SK-N-MC (cell line): Measurements from ENCODE around the gene PCDH15.

ENCODE experiments used
- DNase-seq: peaks from one replicate; pipeline ENCODE4 v3.0.0-alpha.2; 2011; ENCODE audit warnings: low read depth, low spot score
- H3K27ac ChIP-seq: fragments of 200-600 bp; sonication (generic); 2 replicates; pipeline ENCODE4 v1.5.1; 2016; ENCODE audit warnings: mixed run types
- H3K36me3 ChIP-seq: fragments of 200-600 bp; sonication (generic); 2 replicates; pipeline ENCODE4 v1.6.1; 2017; ENCODE audit warnings: antibody characterized with exemption, low read length, mixed read lengths; ENCODE audit not compliant: insufficient read depth
- H3K4me3 ChIP-seq: fragments of 200-600 bp; sonication (generic); 2 replicates; pipeline ENCODE4 v1.5.1; 2016
- H3K9ac ChIP-seq: fragments of 200-600 bp; sonication (generic); 2 replicates; pipeline ENCODE4 v1.8.0; 2017; ENCODE audit warnings: mixed run types, mixed read lengths; ENCODE audit not compliant: insufficient read length
- H3K9me3 ChIP-seq: fragments of 200-600 bp; sonication (generic); 2 replicates; pipeline ENCODE4 v1.6.1; 2017; ENCODE audit warnings: low read depth, mild to moderate bottlenecking, antibody characterized with exemption, low read length, moderate library complexity, mixed read lengths
- EZH2 ChIP-seq: fragments of 200-600 bp; sonication (generic); IDR thresholded peaks from one replicate; pipeline ENCODE4 v1.6.1; 2017; ENCODE audit warnings: antibody characterized with exemption
- FOXP2 ChIP-seq: optimal IDR thresholded peaks from 2 replicates; pipeline ENCODE3; 2011; ENCODE audit warnings: mild to moderate bottlenecking, moderate library complexity; ENCODE audit not compliant: insufficient read depth; ENCODE audit errors: extremely low read length, control extremely low read depth
- POLR2AphosphoS5 ChIP-seq: IDR thresholded peaks from 2 replicates; pipeline ENCODE4 v1.6.1; 2012; ENCODE audit warnings: mild to moderate bottlenecking, low read depth, low read length, borderline replicate concordance

Gene PCDH15

DNA sequence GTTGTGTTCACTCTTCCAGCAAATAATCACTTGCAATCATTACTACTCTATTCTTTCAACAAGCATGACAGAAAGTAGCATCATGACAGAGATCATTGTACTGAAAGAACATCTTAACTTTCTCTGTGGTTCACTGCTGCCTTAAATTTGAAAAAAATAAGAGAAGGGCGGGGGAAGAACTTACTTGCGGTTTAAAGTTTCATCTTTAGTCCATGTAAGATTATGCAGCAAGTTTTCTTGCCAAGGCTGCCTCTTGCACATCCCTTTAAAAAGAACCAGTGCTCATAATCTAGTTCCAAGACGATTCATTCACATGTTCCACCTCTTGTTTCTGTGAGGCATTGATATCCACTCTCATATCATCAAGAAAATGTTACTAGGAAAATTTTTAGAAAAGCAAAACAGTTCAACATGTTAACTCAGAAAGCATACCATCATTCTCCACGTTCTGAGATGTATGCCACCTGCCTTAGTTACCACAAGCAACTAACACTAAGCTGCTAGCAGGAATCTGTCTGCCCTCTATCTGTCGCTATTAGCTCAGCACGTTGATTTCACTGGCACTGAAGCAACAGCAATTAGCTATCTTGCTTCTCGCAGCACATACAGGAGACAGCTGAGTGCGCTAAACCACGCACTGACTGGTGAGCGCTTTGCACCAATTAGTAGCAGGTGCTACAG, at the start of gene PCDH15:
TSS of gene PCDH15 (minus strand) at position 491 of the 681 bp plus-strand sequence. CDS start 136,969 bp downstream, outside the sequence.
- DNase-seq = no peak

GRCh38 chr10:54843932-54844331, 42.9 kb upstream of the PCDH15 start:
- H3K36me3 ChIP-seq = no peaks in the 10 kb centered on the region
- no peaks in the 10 kb centered on the region for H3K9me3 ChIP-seq
- DNase-seq = no peak
- no peak overlapping the region for H3K9ac ChIP-seq
- H3K4me3 ChIP-seq = no peak overlapping the region
- TF ChIP-seq POLR2AphosphoS5 = no peak
- TF ChIP-seq EZH2 = no peak
- TF ChIP-seq FOXP2 = no peak
- H3K27ac ChIP-seq = no peak overlapping the region

More for the DNA sequence above, at the start of gene PCDH15:
- H3K4me3 ChIP-seq = no peak within 1 kb of the TSS
- no peaks in the 10 kb centered on the region for H3K36me3 ChIP-seq
- H3K9me3 ChIP-seq = no peaks in the 10 kb centered on the region
- TF ChIP-seq POLR2AphosphoS5 = no peak
- no peak for TF ChIP-seq FOXP2
- TF ChIP-seq EZH2 = no peak
- no peak within 1 kb of the TSS for H3K27ac ChIP-seq
- H3K9ac ChIP-seq = no peak within 1 kb of the TSS

DNA sequence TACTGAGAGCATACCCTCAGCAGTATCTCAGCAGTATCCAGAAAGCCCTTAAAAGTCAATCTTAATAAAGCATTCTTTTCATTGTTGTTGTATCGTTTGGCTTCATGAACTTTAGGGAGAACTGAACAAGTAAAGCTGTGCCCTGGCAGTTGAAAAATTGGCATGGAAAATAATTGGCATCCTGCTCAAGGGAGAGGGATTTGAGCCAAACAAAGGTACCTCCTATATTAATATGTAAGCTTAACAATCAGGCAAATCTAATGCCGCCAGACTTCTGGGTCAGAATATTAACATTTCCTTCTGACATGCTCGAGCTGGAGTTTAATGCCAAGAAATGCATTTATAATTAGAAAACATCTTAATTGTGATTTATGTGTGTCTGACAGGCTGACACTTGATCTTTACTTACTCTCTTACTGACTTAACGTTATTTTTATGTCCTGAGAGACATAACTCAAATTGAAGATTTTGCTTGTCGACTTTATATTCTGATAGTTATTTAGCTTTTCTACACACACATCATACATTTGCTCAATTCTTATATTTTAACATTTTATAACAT, 42.1 kb upstream of the PCDH15 start:
- no peak overlapping the region for H3K9ac ChIP-seq
- no peak overlapping the region for H3K4me3 ChIP-seq
- no peaks in the 10 kb centered on the region for H3K36me3 ChIP-seq
- no peak overlapping the region for H3K27ac ChIP-seq
- TF ChIP-seq FOXP2 (no peak), EZH2 (no peak), POLR2AphosphoS5 (no peak)
- no peaks in the 10 kb centered on the region for H3K9me3 ChIP-seq
- no peak for DNase-seq

- Histone ChIP-seq H3K9ac (no peak overlapping the region), H3K27ac (no peak overlapping the region), H3K9me3 (no peaks in the 10 kb centered on the region), H3K36me3 (no peaks in the 10 kb centered on the region), H3K4me3 (no peak overlapping the region)
- no peak for TF ChIP-seq POLR2AphosphoS5
- no peak for DNase-seq
These were observed 36.4 kb upstream of the PCDH15 start for GRCh38 chr10:54837479-54837878.

DNA sequence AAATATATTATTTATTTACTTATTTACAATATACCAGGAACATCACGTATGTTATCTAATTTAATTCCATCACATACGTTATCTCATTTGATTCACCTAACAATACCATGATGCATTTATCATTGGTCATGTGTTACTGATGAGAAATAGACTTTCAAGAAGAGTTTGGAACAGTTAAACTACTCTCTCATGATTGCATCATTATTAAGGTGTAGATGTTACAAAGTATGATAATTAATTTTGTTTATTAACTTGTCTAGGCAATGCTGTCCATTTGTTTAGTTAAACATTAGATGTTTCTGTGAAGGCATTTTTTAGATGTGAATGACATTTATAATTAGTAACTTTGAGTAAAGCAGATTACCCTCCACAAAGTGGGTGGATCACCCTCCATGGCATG, 32.0 kb upstream of the PCDH15 start:
- Histone ChIP-seq H3K36me3 (no peaks in the 10 kb centered on the region), H3K9me3 (no peaks in the 10 kb centered on the region), H3K9ac (no peak overlapping the region), H3K4me3 (no peak overlapping the region), H3K27ac (no peak overlapping the region)
- TF ChIP-seq EZH2 = no peak
- TF ChIP-seq FOXP2 = no peak
- TF ChIP-seq POLR2AphosphoS5 = no peak
- no peak for DNase-seq

GRCh38 chr10:54826994-54827560, 26.0 kb upstream of the PCDH15 start:
- H3K9me3 ChIP-seq = no peaks in the 10 kb centered on the region
- H3K4me3 ChIP-seq = no peak overlapping the region
- H3K9ac ChIP-seq = no peak overlapping the region
- no peak for DNase-seq
- TF ChIP-seq EZH2 (no peak), FOXP2 (no peak), POLR2AphosphoS5 (no peak)
- H3K27ac ChIP-seq = no peak overlapping the region
- no peaks in the 10 kb centered on the region for H3K36me3 ChIP-seq

DNA sequence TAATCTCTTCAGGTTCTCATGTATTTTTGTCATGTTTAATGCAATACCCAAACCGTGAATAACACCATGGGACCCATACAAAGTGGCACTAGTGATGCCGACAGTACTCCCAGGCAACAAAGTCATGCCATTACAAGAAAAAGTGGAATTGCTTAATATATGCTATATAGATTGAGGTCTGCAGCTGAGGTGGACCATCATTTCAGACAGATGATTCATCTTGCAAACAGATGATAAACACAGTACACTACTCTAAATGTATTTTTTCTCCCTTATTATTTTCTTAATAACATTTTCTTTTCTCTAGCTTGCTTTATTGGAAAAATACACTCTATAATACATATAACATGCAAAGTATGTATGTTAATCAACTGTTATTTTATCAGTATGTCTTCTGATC, 14.6 kb upstream of the PCDH15 start:
- TF ChIP-seq EZH2 (no peak), POLR2AphosphoS5 (no peak), FOXP2 (no peak)
- H3K36me3 ChIP-seq = no peaks in the 10 kb centered on the region
- no peak for DNase-seq
- H3K9me3 ChIP-seq = no peaks in the 10 kb centered on the region
- H3K4me3 ChIP-seq = no peak overlapping the region
- no peak overlapping the region for H3K9ac ChIP-seq
- no peak overlapping the region for H3K27ac ChIP-seq

GRCh38 chr10:54808186-54808935, 7.3 kb upstream of the PCDH15 start:
- Histone ChIP-seq H3K4me3 (no peak overlapping the region), H3K9ac (no peak overlapping the region), H3K36me3 (no peaks in the 10 kb centered on the region), H3K27ac (no peak overlapping the region), H3K9me3 (no peaks in the 10 kb centered on the region)
- no peak for DNase-seq
- TF ChIP-seq POLR2AphosphoS5 = no peak
